Measurements from ENCODE around the gene POGZ. TPM values are rescaled to one million over a fixed set of nuclear protein-coding genes. Genes with fewer than 3 reads are reported as not detected.
A peak's percentile ranks its signal among the peaks of the same experiment; 100 is the strongest.

Gene POGZ
- total RNA-seq, 1 experiment from 2014 or later, result 7.9 TPM

DNA sequence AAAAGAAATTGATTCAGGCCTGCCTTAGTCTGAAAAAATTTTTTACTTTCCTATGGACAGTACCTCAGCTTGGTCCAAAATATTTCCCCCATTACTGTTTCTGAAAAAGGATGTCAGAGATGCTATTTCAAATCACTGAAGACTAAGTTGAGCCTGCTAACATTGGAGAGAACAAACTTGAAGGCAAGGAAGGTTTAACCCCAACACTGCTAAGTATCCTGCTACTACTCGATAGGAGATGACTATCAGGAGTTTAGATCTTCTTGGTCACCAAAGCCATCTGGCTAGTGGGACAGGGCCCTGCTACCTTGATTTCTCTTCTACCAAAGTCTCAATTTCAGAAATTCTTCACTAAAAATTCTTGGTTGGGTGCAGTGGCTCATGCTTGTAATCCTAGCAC is 22.7 kb upstream of the POGZ start:
- no peak for DNase-seq (ENCODE audit: low read depth)
- in situ Hi-C loops (cut with HindIII; ENCODE audit: low pct_unique_long_range_greater_than_20kb, low sequenced_read_pairs), result no loop called here

- no peak for DNase-seq (ENCODE audit: low read depth)
- in situ Hi-C loops (cut with HindIII; ENCODE audit: low pct_unique_long_range_greater_than_20kb, low sequenced_read_pairs), result no loop called here
These were observed 20.2 kb upstream of the POGZ start for GRCh38 chr1:151479462-151479861.

DNA sequence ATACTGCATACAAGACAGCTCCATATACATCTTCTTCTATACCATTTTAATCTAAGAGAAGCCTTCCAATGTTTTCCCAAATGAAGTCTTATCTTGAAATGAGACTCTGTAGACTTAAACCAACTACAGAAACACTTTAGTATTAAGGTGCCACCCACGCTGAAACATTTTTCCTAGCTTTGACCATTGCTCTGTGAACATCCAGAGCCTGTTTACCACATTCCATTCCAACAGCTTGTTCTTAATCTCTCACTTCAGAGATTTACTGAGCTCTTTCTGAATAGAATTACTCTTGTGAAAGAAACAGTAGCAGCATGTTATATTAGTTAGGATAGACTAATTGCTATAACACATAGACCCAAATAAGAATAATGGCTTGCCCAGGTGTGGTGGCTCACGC is 19.6 kb upstream of the POGZ start:
- no peak for DNase-seq (ENCODE audit: low read depth)

DNA sequence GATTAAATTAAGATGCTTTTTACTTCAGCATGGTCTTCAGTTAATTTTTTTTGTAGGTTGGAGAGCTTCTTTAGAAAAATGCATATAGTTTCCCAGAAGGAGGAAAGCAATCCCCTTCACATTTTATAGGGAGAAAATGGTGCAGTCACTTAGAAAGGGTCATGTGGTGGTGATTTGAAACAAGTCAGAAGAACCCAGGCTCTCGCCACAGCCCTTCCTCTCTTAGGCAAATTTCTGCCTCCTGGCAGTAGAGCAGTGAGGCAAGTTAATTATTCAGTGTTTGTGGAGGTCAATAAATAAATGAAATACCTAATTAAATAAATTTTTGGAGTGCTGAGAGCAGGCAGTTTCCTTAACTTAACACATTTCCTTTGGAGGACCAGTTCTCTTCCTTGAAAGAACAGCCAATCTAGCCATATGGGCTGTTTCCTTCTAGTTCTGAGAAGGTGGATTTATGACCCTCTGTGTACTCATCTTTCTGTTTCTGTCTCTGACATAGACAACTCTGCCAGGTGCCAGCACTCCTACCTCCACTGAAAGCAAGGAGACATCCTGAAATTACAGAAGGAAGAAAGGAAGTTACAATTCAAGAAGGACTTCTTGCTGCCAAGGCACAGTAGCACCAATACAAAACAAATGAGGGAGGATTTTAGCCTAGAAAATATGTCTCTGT is 19.0 kb upstream of the POGZ start:
- in situ Hi-C loops (cut with HindIII; ENCODE audit: low pct_unique_long_range_greater_than_20kb, low sequenced_read_pairs), result no loop called here
- no peak for DNase-seq (ENCODE audit: low read depth)

More for the DNA sequence above, 19.6 kb upstream of the POGZ start:
- in situ Hi-C loops (cut with HindIII; ENCODE audit: low pct_unique_long_range_greater_than_20kb, low sequenced_read_pairs), result no loop called here

GRCh38 chr1:151477066-151477465 is 17.8 kb upstream of the POGZ start:
- no peak for DNase-seq (ENCODE audit: low read depth)
- in situ Hi-C loops (cut with HindIII; ENCODE audit: low pct_unique_long_range_greater_than_20kb, low sequenced_read_pairs), result no loop called here

DNA sequence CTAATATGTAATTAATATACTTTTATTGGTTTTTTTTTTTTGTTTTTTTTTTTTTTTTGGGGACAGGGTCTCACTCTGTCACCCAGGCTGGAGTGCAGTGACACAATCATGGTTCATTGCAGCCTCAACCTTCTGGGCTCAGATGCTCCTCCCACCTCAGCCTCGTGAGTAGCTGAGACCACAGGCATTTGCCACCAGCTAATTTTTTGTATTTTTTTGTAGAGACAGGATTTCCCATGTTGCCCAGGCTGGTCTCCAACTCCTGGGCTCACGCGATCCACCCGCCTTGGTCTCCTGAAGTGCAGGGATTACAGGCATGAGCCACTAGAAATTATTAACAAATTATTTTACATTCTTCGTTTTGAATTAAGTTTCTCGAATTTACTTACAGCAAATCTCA is 16.8 kb upstream of the POGZ start:
- no peak for DNase-seq (ENCODE audit: low read depth)
- in situ Hi-C loops (cut with HindIII; ENCODE audit: low pct_unique_long_range_greater_than_20kb, low sequenced_read_pairs), result no loop called here

- no peak for DNase-seq (ENCODE audit: low read depth)
- in situ Hi-C loops (cut with HindIII; ENCODE audit: low pct_unique_long_range_greater_than_20kb, low sequenced_read_pairs), result no loop called here
These were observed 15.9 kb upstream of the POGZ start for GRCh38 chr1:151475175-151475574.

GRCh38 chr1:151474745-151475144 is 15.5 kb upstream of the POGZ start:
- DNase-seq (ENCODE audit: low read depth), result no peak
- in situ Hi-C loops (cut with HindIII; ENCODE audit: low pct_unique_long_range_greater_than_20kb, low sequenced_read_pairs), result no loop called here

GRCh38 chr1:151472856-151473731 is 13.8 kb upstream of the POGZ start:
- DNase-seq (ENCODE audit: low read depth), result peak; percentile 21
- in situ Hi-C loops (cut with HindIII; ENCODE audit: low pct_unique_long_range_greater_than_20kb, low sequenced_read_pairs), result no loop called here

GRCh38 chr1:151465026-151465425 is 5.7 kb upstream of the POGZ start:
- DNase-seq (ENCODE audit: low read depth), result no peak
- in situ Hi-C loops (cut with HindIII; ENCODE audit: low pct_unique_long_range_greater_than_20kb, low sequenced_read_pairs), result no loop called here

DNA sequence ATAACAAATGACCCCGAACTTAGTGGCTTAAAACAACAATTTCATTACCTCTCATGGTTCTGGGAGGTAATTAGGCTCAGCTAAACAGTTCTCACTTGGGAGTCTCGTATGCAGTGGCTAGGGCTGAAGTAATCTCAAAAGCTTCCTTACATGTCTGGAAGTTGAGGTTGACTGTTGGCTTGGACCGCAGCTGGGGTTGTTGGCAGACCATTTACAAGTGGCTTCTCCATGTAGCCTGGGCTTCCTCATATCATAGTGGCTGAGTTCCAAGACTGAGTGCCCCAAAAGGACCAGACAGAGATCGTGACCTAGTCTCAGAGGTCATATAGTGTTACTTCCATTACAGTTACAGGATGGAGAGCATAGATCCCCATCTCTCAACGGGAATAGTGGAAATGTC is 2.4 kb upstream of the POGZ start:
- in situ Hi-C loops (cut with HindIII; ENCODE audit: low pct_unique_long_range_greater_than_20kb, low sequenced_read_pairs), result no loop called here
- no peak for DNase-seq (ENCODE audit: low read depth)

DNA sequence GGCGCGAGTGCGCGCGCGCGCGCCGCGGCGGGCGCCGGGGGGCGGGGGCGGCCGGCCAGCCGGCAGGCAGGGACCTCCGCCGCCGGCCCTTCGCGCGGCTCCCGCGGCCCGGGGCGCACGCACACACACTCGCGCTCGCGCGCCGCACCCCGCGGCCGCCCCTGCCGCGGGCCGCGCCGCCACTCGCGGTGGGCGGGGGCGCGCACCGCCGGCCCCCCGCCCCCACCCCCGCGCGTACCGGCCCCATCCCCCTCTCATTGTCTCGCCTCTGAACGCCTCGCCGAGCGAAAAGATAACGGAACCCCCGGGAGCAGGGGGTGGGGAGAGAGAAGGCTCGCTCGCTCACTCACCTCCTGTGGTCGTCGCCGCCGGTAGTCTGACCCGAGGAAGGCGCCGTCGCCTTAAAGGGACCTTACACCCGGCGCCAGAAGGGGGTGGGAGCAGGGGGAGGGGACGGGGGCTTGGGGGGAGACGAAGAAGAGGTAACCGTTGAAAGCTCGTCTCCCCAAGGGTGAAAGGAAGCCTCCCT is 428 bp downstream of the POGZ start:
- in situ Hi-C loops (cut with HindIII; ENCODE audit: low pct_unique_long_range_greater_than_20kb, low sequenced_read_pairs), result no loop called here
- DNase-seq (ENCODE audit: low read depth), result peak; percentile 57

DNA sequence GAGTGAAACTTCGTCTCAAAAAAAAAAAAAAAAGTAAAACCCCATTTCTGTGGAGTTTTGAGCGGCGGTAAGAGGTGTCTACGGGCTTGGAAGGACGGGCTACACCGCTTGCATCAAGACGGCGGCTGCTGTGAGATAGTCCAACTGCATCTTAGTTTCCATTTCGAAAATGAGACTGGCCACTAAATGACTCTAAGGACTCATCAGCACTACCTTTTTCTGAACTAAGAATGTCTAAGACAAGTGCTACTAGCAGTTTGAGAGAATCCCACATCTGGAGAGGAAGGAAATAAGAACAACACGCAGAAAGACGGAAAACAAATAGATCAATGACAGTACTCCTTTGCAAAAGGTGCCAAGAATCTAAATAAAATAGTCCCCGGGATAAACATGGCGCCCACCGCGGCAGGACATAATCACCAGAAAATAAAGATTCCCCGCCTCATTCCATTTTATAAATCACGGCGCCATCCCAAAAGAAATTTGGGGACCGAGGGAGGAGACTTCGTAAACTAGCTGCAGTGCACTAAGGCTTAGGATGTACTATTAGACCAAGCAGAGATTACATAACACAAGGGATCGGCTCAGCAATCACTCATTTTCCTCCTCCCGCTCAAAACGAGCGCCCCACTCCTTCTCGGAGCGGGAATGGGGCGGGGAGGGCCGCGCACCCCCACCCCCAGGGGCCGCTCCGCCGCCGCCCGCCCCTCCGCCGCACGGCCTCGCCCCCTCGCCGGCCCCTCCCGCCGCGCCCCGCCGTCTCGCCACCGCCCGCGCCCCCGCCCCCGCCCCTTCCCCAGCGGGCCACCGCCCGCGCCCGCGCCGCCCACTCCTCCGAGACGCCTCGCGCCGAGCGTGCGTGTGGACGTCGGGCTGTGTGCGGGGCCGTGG is 1.1 kb downstream of the POGZ start:
- peak; percentile 71 for DNase-seq (ENCODE audit: low read depth)
- in situ Hi-C loops (cut with HindIII; ENCODE audit: low pct_unique_long_range_greater_than_20kb, low sequenced_read_pairs), result no loop called here

- in situ Hi-C loops (cut with HindIII; ENCODE audit: low pct_unique_long_range_greater_than_20kb, low sequenced_read_pairs), result no loop called here
- DNase-seq (ENCODE audit: low read depth), result no peak
These were observed 3.3 kb downstream of the POGZ start for GRCh38 chr1:151455966-151456365.

DNA sequence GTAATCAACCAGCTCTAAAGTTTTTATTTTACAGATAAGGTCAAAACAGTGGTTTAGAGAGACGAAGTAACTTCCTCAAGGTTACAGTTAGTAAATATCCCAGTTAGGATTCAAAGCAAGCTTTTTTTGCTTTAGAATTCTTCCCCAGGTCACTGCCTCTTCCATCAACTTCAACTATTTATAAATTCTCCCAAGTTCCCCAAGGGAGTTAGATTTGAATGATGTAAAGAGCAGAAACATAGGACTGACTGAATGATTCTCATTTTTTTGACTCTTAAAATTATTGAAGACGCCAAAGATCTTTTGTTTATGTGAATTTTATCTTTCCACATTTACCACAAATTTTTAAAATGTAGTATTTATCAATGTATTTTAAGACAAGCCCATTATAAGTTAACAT is 4.1 kb downstream of the POGZ start:
- no peak for DNase-seq (ENCODE audit: low read depth)
- in situ Hi-C loops (cut with HindIII; ENCODE audit: low pct_unique_long_range_greater_than_20kb, low sequenced_read_pairs), result no loop called here

DNA sequence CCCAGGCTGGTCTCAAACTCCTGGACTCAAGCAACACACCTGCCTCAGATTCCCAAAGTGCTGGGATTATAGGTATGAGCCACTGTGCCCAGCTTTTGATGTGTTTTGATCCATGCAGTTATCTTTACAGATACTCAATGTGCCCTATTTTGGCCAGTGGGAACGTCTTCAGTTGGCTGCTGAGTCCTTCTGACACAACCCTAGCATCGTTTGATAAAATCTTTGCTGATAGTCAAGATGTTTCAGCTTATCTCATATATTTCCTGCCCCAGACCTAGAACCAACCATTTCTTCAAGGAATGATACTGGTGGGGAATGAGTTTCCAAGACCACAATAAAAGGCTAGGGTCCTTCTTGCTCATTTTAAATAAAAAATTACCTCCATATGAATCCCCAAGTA is 11.6 kb downstream of the POGZ start:
- in situ Hi-C loops (cut with HindIII; ENCODE audit: low pct_unique_long_range_greater_than_20kb, low sequenced_read_pairs), result no loop called here
- DNase-seq (ENCODE audit: low read depth), result no peak

GRCh38 chr1:151444783-151445177 is 14.5 kb downstream of the POGZ start:
- DNase-seq (ENCODE audit: low read depth), result no peak
- in situ Hi-C loops (cut with HindIII; ENCODE audit: low pct_unique_long_range_greater_than_20kb, low sequenced_read_pairs), result no loop called here

- in situ Hi-C loops (cut with HindIII; ENCODE audit: low pct_unique_long_range_greater_than_20kb, low sequenced_read_pairs), result no loop called here
- peak; percentile 63 for DNase-seq (ENCODE audit: low read depth)
These were observed 15.2 kb downstream of the POGZ start for GRCh38 chr1:151443846-151444782.

Measured in Caki2 (cell line).